SK-N-MC (cell line): ENCODE measurements around the gene LTBP1.

ENCODE experiments used
- EZH2 ChIP-seq: fragments of 200-600 bp; sonication (generic); IDR thresholded peaks from one replicate; pipeline ENCODE4 v1.6.1; 2017; ENCODE audit warnings: antibody characterized with exemption
- FOXP2 ChIP-seq: optimal IDR thresholded peaks from 2 replicates; pipeline ENCODE3; 2011; ENCODE audit warnings: mild to moderate bottlenecking, moderate library complexity; ENCODE audit not compliant: insufficient read depth; ENCODE audit errors: extremely low read length, control extremely low read depth
- POLR2AphosphoS5 ChIP-seq: IDR thresholded peaks from 2 replicates; pipeline ENCODE4 v1.6.1; 2012; ENCODE audit warnings: mild to moderate bottlenecking, low read depth, low read length, borderline replicate concordance

DNA sequence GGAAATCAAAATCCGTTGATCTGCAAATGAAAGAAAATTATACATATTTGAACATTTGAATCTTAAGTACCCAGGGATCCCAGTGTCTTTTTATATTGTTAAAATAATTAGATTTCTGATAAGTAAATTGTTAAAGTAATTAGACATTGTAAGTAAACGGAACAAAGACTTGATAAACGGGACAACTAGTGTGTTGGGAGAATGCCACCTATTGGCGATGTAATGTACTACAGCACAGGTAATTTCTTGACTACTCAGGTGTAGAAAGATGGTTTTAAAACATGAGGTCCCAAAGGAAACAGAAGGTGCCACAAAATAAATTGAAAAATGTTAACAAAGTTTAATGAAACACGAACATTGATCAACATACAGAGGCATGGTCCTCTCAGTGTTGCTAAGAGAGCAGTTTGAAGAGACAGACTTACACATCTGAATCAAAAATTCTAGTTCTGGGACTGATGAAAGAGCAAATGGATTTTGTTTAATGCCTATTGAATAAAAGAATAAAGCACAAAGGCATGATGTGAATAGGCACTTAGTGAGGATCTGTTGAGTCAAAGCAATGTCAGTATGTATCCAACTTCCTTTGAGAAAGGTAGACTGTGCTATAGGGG is 426.3 kb downstream of the LTBP1 start:
- TF ChIP-seq EZH2 (no peak), POLR2AphosphoS5 (no peak), FOXP2 (no peak)
